GM18519 (cell line): Measurements from ENCODE around the gene THEM5.

Experiments
- ATAC-seq: cut with Tn5 transposase; IDR thresholded peaks from one replicate; pipeline ENCODE4 v1.9.1; 2021; ENCODE audit warnings: mild to moderate bottlenecking, moderate library complexity; ENCODE audit not compliant: unreplicated experiment, low FRiP score

Gene THEM5

GRCh38 chr1:151803915-151804314, 49.6 kb downstream of the THEM5 start:
- ATAC-seq: no peak

- no peak for ATAC-seq
Observed at GRCh38 chr1:151803164-151803563, 50.3 kb downstream of the THEM5 start.

- ATAC-seq: no peak
Observed at GRCh38 chr1:151802372-151802771, 51.1 kb downstream of the THEM5 start.

GRCh38 chr1:151801846-151802245, 51.7 kb downstream of the THEM5 start:
- no peak for ATAC-seq

DNA sequence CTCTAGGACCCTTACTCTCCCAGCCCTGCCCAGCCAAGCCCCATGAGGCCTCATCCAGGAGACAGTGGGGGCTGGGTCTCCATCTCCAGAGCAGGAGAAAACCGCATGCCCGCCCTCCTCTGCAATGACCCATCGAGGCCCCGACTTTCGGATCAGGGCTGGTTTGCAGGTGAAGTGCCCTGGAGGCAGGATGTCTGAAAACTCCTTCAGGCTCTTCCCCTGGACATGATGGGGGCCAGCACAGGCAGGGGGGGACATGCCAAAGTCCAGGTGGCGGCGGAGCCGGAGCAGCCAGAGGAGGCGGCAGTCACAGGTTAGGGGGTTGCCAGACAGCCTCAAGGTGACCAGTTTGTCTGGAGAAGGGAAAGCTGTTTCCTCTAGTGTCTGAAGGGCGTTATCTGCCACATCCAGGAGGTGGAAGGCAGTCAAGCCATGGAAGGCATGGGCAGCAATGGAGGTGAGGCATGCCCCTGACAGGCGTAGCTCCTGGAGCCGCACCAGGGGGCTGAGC, 52.1 kb downstream of the THEM5 start:
- ATAC-seq: no peak

GRCh38 chr1:151800830-151801229, 52.7 kb downstream of the THEM5 start:
- no peak for ATAC-seq

DNA sequence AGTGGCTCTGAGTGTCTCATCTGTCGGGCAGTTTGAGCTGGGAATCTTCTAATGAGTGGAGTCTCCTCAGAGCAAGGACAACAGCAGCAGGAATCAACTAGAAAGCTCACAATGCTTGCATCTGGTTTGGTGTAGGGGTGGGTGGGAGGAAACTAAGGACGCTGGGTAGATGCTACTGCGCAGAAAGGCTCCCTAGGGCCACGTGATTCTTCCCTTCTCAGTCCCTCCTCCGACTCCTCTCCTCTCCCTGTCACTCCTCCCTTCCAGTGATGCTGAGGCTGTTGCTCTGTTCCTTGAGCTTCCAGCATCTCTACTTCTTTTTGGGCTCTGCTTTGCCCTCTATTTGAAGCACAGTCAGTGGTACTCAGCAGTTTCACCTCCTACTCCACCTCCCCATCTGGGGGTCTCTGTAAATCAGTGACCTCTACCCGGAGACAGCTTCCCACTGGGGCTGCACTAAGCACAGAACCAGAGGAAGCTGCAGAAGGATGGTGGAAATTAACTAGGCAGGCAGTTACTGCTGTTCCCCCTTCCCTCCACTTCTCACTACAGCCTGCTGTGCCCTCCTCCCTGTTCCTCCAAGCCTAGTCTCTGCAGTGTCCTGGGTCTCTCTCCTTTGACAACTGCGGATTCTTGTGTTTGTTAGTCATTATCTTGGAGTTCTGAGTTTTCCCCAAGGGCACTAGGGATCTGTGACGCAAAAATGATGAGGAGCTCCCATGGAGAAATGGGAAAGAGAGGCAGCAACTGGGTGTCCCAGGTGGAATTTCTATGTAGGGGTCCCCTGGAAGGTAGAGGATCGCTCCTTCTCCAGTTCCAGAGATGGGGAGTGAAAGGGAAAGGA, 54.1 kb downstream of the THEM5 start:
- ATAC-seq: no peak

- ATAC-seq: no peak
Observed at GRCh38 chr1:151798571-151798970, 54.9 kb downstream of the THEM5 start.
